ENCODE results near the gene PPIL6.

DNA sequence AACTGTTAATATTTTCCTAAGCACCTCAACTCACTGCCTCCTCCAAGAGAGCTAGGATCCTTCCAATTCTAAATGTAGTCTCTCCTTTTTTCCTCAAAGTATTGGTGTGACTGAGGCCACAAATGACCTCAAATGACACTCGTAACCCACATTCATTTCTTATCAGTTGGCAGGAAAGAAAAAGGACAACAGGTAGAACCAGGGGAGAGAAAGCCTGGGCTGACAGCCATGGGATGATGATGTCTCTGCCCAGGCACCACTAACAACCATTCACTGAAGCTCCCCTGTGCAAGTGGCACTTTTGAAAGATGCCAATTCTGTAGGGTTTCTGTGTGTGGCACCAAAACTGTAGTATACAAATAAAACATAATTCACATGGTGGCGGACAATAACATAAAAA is 35.2 kb upstream of the PPIL6 start:
- TF ChIP-seq, protein P1, sequence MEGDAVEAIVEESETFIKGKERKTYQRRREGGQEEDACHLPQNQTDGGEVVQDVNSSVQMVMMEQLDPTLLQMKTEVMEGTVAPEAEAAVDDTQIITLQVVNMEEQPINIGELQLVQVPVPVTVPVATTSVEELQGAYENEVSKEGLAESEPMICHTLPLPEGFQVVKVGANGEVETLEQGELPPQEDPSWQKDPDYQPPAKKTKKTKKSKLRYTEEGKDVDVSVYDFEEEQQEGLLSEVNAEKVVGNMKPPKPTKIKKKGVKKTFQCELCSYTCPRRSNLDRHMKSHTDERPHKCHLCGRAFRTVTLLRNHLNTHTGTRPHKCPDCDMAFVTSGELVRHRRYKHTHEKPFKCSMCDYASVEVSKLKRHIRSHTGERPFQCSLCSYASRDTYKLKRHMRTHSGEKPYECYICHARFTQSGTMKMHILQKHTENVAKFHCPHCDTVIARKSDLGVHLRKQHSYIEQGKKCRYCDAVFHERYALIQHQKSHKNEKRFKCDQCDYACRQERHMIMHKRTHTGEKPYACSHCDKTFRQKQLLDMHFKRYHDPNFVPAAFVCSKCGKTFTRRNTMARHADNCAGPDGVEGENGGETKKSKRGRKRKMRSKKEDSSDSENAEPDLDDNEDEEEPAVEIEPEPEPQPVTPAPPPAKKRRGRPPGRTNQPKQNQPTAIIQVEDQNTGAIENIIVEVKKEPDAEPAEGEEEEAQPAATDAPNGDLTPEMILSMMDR (IDR thresholded peaks at IDR 0.05): no peak
- TF ChIP-seq, protein P2, sequence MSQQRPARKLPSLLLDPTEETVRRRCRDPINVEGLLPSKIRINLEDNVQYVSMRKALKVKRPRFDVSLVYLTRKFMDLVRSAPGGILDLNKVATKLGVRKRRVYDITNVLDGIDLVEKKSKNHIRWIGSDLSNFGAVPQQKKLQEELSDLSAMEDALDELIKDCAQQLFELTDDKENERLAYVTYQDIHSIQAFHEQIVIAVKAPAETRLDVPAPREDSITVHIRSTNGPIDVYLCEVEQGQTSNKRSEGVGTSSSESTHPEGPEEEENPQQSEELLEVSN (IDR thresholded peaks at IDR 0.05; ENCODE audit: borderline replicate concordance, low read depth): no peak
- TF ChIP-seq MAFK (IDR thresholded peaks at IDR 0.05; ENCODE audit: partially characterized antibody) (no peak), JUN (IDR thresholded peaks at IDR 0.05) (no peak)

All from A549 (cell line).